ENCODE data around the gene PDE4B.
A peak's percentile ranks its signal among the peaks of the same experiment; 100 is the strongest.
"Not testable (repeated sequence)": the region's sequence is repeated elsewhere in the genome, so short reads cannot be mapped to it uniquely, and the experiment has no call there.

The PDE4B gene

GRCh38 chr1:66311092-66311491 lies 518.4 kb downstream of the PDE4B start:
- DNase-seq (ENCODE audit: low read depth in 2 of 2) = no peak

- no peak for DNase-seq (ENCODE audit: low read depth in 2 of 2)
These were observed 518.9 kb downstream of the PDE4B start for GRCh38 chr1:66311628-66312027.

GRCh38 chr1:66312271-66312990 lies 519.7 kb downstream of the PDE4B start:
- DNase-seq (ENCODE audit: low read depth in 2 of 2) = no peak

- DNase-seq (ENCODE audit: low read depth in 2 of 2) = no peak
These were observed 520.7 kb downstream of the PDE4B start for GRCh38 chr1:66313429-66313828.

- DNase-seq (ENCODE audit: low read depth in 2 of 2) = no peak
These were observed 523.0 kb downstream of the PDE4B start for GRCh38 chr1:66315671-66316070.

GRCh38 chr1:66316464-66317247 lies 524.0 kb downstream of the PDE4B start:
- no peak for DNase-seq (ENCODE audit: low read depth in 2 of 2)

- DNase-seq (ENCODE audit: low read depth in 2 of 2) = no peak
These were observed 524.5 kb downstream of the PDE4B start for GRCh38 chr1:66317248-66317515.

GRCh38 chr1:66320231-66320630 lies 527.5 kb downstream of the PDE4B start:
- no peak for DNase-seq (ENCODE audit: low read depth in 2 of 2)

- DNase-seq (ENCODE audit: low read depth in 2 of 2) = not testable (repeated sequence)
These were observed 529.8 kb downstream of the PDE4B start for GRCh38 chr1:66322462-66322861.

GRCh38 chr1:66323958-66324625 lies 531.4 kb downstream of the PDE4B start:
- no peak for DNase-seq (ENCODE audit: low read depth in 2 of 2)

- DNase-seq (ENCODE audit: low read depth in 2 of 2) = no peak
These were observed 533.1 kb downstream of the PDE4B start for GRCh38 chr1:66325594-66326380.

GRCh38 chr1:66326867-66327266 lies 534.2 kb downstream of the PDE4B start:
- no peak for DNase-seq (ENCODE audit: low read depth in 2 of 2)

GRCh38 chr1:66327588-66327987 lies 534.9 kb downstream of the PDE4B start:
- no peak for DNase-seq (ENCODE audit: low read depth in 2 of 2)

GRCh38 chr1:66328896-66329295 lies 536.2 kb downstream of the PDE4B start:
- DNase-seq (ENCODE audit: low read depth in 2 of 2) = no peak

GRCh38 chr1:66330722-66331141 lies 538.0 kb downstream of the PDE4B start:
- no peak for DNase-seq (ENCODE audit: low read depth in 2 of 2)

- peak; percentile 7 to 10 for DNase-seq (ENCODE audit: low read depth in 2 of 2)
These were observed 539.2 kb downstream of the PDE4B start for GRCh38 chr1:66331658-66332547.

- DNase-seq (ENCODE audit: low read depth in 2 of 2) = no peak
These were observed 539.8 kb downstream of the PDE4B start for GRCh38 chr1:66332548-66332901.

GRCh38 chr1:66333466-66334199 lies 540.9 kb downstream of the PDE4B start:
- DNase-seq (ENCODE audit: low read depth in 2 of 2) = no peak

- no peak for DNase-seq (ENCODE audit: low read depth in 2 of 2)
These were observed 541.6 kb downstream of the PDE4B start for GRCh38 chr1:66334318-66334717.

- no peak for DNase-seq (ENCODE audit: low read depth in 2 of 2)
These were observed 542.4 kb downstream of the PDE4B start for GRCh38 chr1:66335125-66335524.

Data from stimulated activated CD8-positive, alpha-beta memory T cell treated with anti-CD3 and anti-CD28 coated beads, Interleukin-2, amount 100 ng/mL, for 1 hour (primary cell).